ENCODE data around the gene HHIP. TPM values are rescaled to one million over a fixed set of nuclear protein-coding genes. Genes with fewer than 3 reads are reported as not detected.

The HHIP gene
- total and polyA plus RNA-seq, 4 donors: 3.3 to 14.0 (median 6.6) TPM

GRCh38 chr4:144659447-144659846 is 13.5 kb downstream of the HHIP start:
- no peak for DNase-seq (ENCODE audit: low spot score)
- H3K9me3 ChIP-seq (ENCODE audit: control insufficient read depth in 4 of 4, low read length in 3 of 4): no peaks in the 10 kb centered on the region
- no peak overlapping the region for H3K27ac ChIP-seq (ENCODE audit: low read depth in 1 of 2, low read length in 2 of 2)
- no peak for TF ChIP-seq REST (IDR thresholded peaks at IDR 0.05)
- TF ChIP-seq HNF4A (conservative IDR thresholded peaks at IDR 0.05): no peak
- no peak for TF ChIP-seq ATF3 (IDR thresholded peaks at IDR 0.05)
- TF ChIP-seq RAD21 (IDR thresholded peaks at IDR 0.05): no peak
- TF ChIP-seq FOXA2 (IDR thresholded peaks at IDR 0.05): no peak
- TF ChIP-seq RXRA (IDR thresholded peaks at IDR 0.05): no peak
- no peak for TF ChIP-seq JUND (IDR thresholded peaks at IDR 0.05)
- no peak for TF ChIP-seq TAF1 (conservative IDR thresholded peaks at IDR 0.05)
- TF ChIP-seq EGR1 (IDR thresholded peaks at IDR 0.05; ENCODE audit: low read depth in 2 of 2): no peak
- TF ChIP-seq YY1 (IDR thresholded peaks at IDR 0.05): no peak
- no peak for TF ChIP-seq FOXA1 (IDR thresholded peaks at IDR 0.05)
- H3K4me1 ChIP-seq (ENCODE audit: control insufficient read depth in 4 of 4, insufficient read depth in 4 of 4, low read length in 3 of 4): no peaks in the 10 kb centered on the region
- no peak overlapping the region for H3K4me3 ChIP-seq (ENCODE audit: low read depth in 1 of 3, low read length in 3 of 3)
- H3K9ac ChIP-seq (ENCODE audit: low read depth in 1 of 2, low read length in 2 of 2): no peak overlapping the region
- H3K36me3 ChIP-seq (ENCODE audit: control insufficient read depth in 4 of 4, insufficient read depth in 3 of 4, low read depth in 1 of 4, low read length in 3 of 4): no peaks in the 10 kb centered on the region
- peaks cover 0 to 6% (median 1%) of the 10 kb centered on the region in 4 donors for H3K27me3 ChIP-seq (ENCODE audit: control insufficient read depth in 4 of 4, insufficient read depth in 4 of 4, low read length in 3 of 4)
- 69% methylated on average over 5 of the region's 5 CpGs for WGBS

GRCh38 chr4:144663834-144664475 is 18.0 kb downstream of the HHIP start:
- Histone ChIP-seq H3K36me3 (ENCODE audit: control insufficient read depth in 4 of 4, insufficient read depth in 3 of 4, low read depth in 1 of 4, low read length in 3 of 4) (no peaks in the 10 kb centered on the region), H3K27me3 (ENCODE audit: control insufficient read depth in 4 of 4, insufficient read depth in 4 of 4, low read length in 3 of 4) (peaks cover 0 to 6% (median 0%) of the 10 kb centered on the region in 4 donors), H3K4me3 (ENCODE audit: low read depth in 1 of 3, low read length in 3 of 3) (no peak overlapping the region), H3K4me1 (ENCODE audit: control insufficient read depth in 4 of 4, insufficient read depth in 4 of 4, low read length in 3 of 4) (no peaks in the 10 kb centered on the region), H3K9ac (ENCODE audit: low read depth in 1 of 2, low read length in 2 of 2) (no peak overlapping the region), H3K9me3 (ENCODE audit: control insufficient read depth in 4 of 4, low read length in 3 of 4) (no peaks in the 10 kb centered on the region), H3K27ac (ENCODE audit: low read depth in 1 of 2, low read length in 2 of 2) (no peak overlapping the region)
- no peak for DNase-seq (ENCODE audit: low spot score)
- TF ChIP-seq EGR1 (IDR thresholded peaks at IDR 0.05; ENCODE audit: low read depth in 2 of 2): no peak
- no peak for TF ChIP-seq ZBTB33 (IDR thresholded peaks at IDR 0.05)
- no peak for TF ChIP-seq HNF4A (conservative IDR thresholded peaks at IDR 0.05)
- TF ChIP-seq YY1 (IDR thresholded peaks at IDR 0.05): no peak
- no peak for TF ChIP-seq GABPA (IDR thresholded peaks at IDR 0.05 in 1 of 2, conservative IDR thresholded peaks at IDR 0.05 in 1 of 2)
- no peak for TF ChIP-seq SP1 (IDR thresholded peaks at IDR 0.05)
- TF ChIP-seq HNF4G (IDR thresholded peaks at IDR 0.05): no peak
- no peak for TF ChIP-seq REST (IDR thresholded peaks at IDR 0.05)
- TF ChIP-seq FOXA1 (IDR thresholded peaks at IDR 0.05): no peak
- no peak for TF ChIP-seq MAX (IDR thresholded peaks at IDR 0.05)
- TF ChIP-seq FOXA2 (IDR thresholded peaks at IDR 0.05): no peak
- no peak for TF ChIP-seq TAF1 (conservative IDR thresholded peaks at IDR 0.05)
- TF ChIP-seq RAD21 (IDR thresholded peaks at IDR 0.05): no peak
- TF ChIP-seq RXRA (IDR thresholded peaks at IDR 0.05): no peak
- no peak for TF ChIP-seq ATF3 (IDR thresholded peaks at IDR 0.05)
- WGBS: 71% methylated on average over 7 of the region's 7 CpGs
